Measurements from ENCODE around the gene TAGLN. TPM values are rescaled to one million over a fixed set of nuclear protein-coding genes. Genes with fewer than 3 reads are reported as not detected.

TAGLN gene
- total RNA-seq (over 10,000 TPM in 1 of 2 donors, 1,000 to 10,000 TPM in 1; 4,857 to 10,188 TPM), polyA plus RNA-seq (over 10,000 TPM; 12,625 to 13,815 TPM)
- long read RNA-seq, donor 1, transcript TAGLN-202 (5 exons, 928 nt), result major isoform, 24,736 of 26,588 reads
- long read RNA-seq, donor 1, transcript TAGLN-201 (5 exons, 1,477 nt), result minor isoform, 169 of 26,588 reads
- long read RNA-seq, donor 1, transcript TAGLN-203 (6 exons, 1,048 nt), result minor isoform, 92 of 26,588 reads
- long read RNA-seq, donor 1, transcript TAGLN-207 (4 exons, 2,166 nt), result minor isoform, 630 of 26,588 reads
- long read RNA-seq, donor 1, partial matches to known transcripts, result 243 of 26,588 reads
- long read RNA-seq, donor 1, other reads (novel, unspliced or antisense), result 702 of 26,588 reads
- long read RNA-seq, donor 2, transcript TAGLN-202 (5 exons, 928 nt), result major isoform, 2,073 of 2,435 reads
- long read RNA-seq, donor 2, transcript TAGLN-207 (4 exons, 2,166 nt), result minor isoform, 122 of 2,435 reads
- long read RNA-seq, donor 2, transcript TAGLN-201 (5 exons, 1,477 nt), result minor isoform, 5 of 2,435 reads
- long read RNA-seq, donor 2, partial matches to known transcripts, result 97 of 2,435 reads
- long read RNA-seq, donor 2, other reads (novel, unspliced or antisense), result 135 of 2,435 reads

DNA sequence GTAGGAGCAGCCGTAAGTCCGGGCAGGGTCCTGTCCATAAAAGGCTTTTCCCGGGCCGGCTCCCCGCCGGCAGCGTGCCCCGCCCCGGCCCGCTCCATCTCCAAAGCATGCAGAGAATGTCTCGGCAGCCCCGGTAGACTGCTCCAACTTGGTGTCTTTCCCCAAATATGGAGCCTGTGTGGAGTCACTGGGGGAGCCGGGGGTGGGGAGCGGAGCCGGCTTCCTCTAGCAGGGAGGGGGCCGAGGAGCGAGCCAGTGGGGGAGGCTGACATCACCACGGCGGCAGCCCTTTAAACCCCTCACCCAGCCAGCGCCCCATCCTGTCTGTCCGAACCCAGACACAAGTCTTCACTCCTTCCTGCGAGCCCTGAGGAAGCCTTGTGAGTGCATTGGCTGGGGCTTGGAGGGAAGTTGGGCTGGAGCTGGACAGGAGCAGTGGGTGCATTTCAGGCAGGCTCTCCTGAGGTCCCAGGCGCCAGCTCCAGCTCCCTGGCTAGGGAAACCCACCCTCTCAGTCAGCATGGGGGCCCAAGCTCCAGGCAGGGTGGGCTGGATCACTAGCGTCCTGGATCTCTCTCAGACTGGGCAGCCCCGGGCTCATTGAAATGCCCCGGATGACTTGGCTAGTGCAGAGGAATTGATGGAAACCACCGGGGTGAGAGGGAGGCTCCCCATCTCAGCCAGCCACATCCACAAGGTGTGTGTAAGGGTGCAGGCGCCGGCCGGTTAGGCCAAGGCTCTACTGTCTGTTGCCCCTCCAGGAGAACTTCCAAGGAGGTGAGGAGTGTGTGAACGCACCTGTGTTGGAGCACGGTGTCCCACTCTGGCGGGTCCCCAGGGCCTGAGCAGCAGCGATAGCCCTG, at the start of gene TAGLN:
Gene TAGLN, plus strand, starts transcription at position 318 of the 863 bp plus-strand sequence. CDS start 3,644 bp downstream, outside the sequence.
- peak within 1 kb of the TSS; percentile 94 to 99 for H3K27ac ChIP-seq (ENCODE audit: low read depth in 1 of 2, low read length in 2 of 2)
- WGBS, 2 donors, result 2 to 4% methylated on average over 34 of the region's 34 CpGs
- intact Hi-C loops (cut with DNase I), result loop anchor here (1.0 to 2.0 kb wide), 2 partner anchors 20 to 22 kb away; no protein-coding TSS in a partner anchor
- H3K9me3 ChIP-seq (ENCODE audit: control insufficient read depth, low read length), result no peaks in the 10 kb centered on the region
- H3K4me3 ChIP-seq (ENCODE audit: low read length in 2 of 2), result peak within 1 kb of the TSS; percentile 46 to 98
- ATAC-seq (ENCODE audit: low FRiP score), result peak; percentile 86
- peak; percentile 95 to 97 for DNase-seq
- no peaks in the 10 kb centered on the region for H3K4me1 ChIP-seq (ENCODE audit: control insufficient read depth in 1 of 2, insufficient read depth in 2 of 2, low read length in 2 of 2)
- H3K36me3 ChIP-seq (ENCODE audit: control insufficient read depth in 1 of 2, insufficient read depth in 2 of 2, low read length in 1 of 2), result peaks cover 0 to 14% of the 10 kb centered on the region in 2 donors
- no peaks in the 10 kb centered on the region for H3K27me3 ChIP-seq (ENCODE audit: control insufficient read depth in 1 of 2, insufficient read depth in 2 of 2, low read length in 1 of 2)

DNA sequence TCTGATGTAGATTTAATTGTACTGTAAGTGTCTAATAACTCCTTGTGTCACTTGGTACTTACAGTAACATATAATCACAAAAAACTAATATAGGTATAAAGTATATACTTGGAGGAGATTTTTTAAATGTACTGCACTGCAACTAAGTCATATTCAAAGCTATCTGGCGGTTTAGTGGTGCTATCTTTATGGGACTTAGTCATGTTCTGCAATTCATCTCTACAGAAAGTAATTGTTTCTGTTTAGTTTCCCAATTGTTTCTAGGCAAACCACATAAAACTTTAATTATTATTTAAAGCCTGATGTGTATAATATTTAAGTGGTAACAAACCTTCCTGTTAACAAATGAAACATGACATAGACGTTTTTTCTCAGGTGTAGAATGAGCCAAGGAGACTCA, 47.1 kb upstream of the TAGLN start:
- H3K27me3 ChIP-seq (ENCODE audit: control insufficient read depth in 1 of 2, insufficient read depth in 2 of 2, low read length in 1 of 2), result no peaks in the 10 kb centered on the region
- H3K27ac ChIP-seq (ENCODE audit: low read depth in 1 of 2, low read length in 2 of 2), result no peak overlapping the region
- intact Hi-C loops (cut with DNase I), result no loop called here
- no peaks in the 10 kb centered on the region for H3K9me3 ChIP-seq (ENCODE audit: control insufficient read depth, low read length)
- no peaks in the 10 kb centered on the region for H3K4me1 ChIP-seq (ENCODE audit: control insufficient read depth in 1 of 2, insufficient read depth in 2 of 2, low read length in 2 of 2)
- H3K4me3 ChIP-seq (ENCODE audit: low read length in 2 of 2), result no peak overlapping the region
- 52 to 53% methylated on average over 2 of the region's 2 CpGs for WGBS, 2 donors
- peaks cover 0 to 3% of the 10 kb centered on the region in 2 donors for H3K36me3 ChIP-seq (ENCODE audit: control insufficient read depth in 1 of 2, insufficient read depth in 2 of 2, low read length in 1 of 2)
- ATAC-seq (ENCODE audit: low FRiP score), result no peak
- no peak for DNase-seq

DNA sequence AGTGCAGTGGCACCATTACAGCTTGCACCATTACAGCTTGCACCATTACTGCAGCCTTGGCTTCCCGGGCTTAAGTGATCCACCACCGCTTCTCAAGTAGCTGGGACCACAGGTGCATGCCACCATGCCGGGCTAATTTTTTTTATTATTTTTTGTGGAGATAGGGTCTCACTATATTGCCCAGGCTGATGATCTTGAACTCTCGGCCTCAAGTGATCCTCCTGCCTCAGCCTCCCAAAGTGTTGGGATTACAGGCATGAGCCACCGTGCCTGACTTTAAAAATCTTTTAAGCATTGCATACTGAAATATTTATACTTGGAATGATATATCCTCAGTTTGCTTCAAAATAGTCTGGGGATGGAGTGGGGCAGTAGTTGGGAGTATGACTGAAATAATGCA, 44.7 kb upstream of the TAGLN start:
- Histone ChIP-seq H3K27ac (ENCODE audit: low read depth in 1 of 2, low read length in 2 of 2) (no peak overlapping the region), H3K36me3 (ENCODE audit: control insufficient read depth in 1 of 2, insufficient read depth in 2 of 2, low read length in 1 of 2) (peaks cover 0 to 3% of the 10 kb centered on the region in 2 donors), H3K4me1 (ENCODE audit: control insufficient read depth in 1 of 2, insufficient read depth in 2 of 2, low read length in 2 of 2) (no peaks in the 10 kb centered on the region), H3K9me3 (ENCODE audit: control insufficient read depth, low read length) (no peaks in the 10 kb centered on the region), H3K4me3 (ENCODE audit: low read length in 2 of 2) (no peak overlapping the region), H3K27me3 (ENCODE audit: control insufficient read depth in 1 of 2, insufficient read depth in 2 of 2, low read length in 1 of 2) (no peaks in the 10 kb centered on the region)
- WGBS, 2 donors, result 88 to 94% methylated on average over 5 of the region's 5 CpGs
- intact Hi-C loops (cut with DNase I), result no loop called here
- ATAC-seq (ENCODE audit: low FRiP score) (no peak), DNase-seq (no peak)

DNA sequence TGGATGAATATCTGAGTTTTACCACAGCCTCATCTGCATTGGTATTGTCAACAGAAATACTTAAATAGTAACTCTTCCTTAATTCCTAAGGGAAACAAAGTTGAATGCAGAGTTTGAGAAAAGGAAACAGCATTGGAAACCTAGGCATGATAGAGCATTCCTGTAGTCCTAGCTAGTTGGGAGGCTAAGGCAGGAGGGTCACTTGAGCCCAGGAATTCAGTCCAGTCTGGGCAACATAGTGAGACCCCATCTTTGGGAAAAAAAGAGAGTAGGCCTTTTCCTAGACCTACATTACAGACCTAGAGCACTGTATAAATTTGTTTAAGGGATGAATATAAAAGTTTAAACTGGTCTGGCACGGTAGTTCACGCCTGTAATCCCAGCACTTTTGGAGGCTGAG, 41.7 kb upstream of the TAGLN start:
- WGBS, 2 donors, result 93 to 100% methylated on average over 2 of the region's 2 CpGs
- Histone ChIP-seq H3K4me1 (ENCODE audit: control insufficient read depth in 1 of 2, insufficient read depth in 2 of 2, low read length in 2 of 2) (no peaks in the 10 kb centered on the region), H3K4me3 (ENCODE audit: low read length in 2 of 2) (no peak overlapping the region), H3K27me3 (ENCODE audit: control insufficient read depth in 1 of 2, insufficient read depth in 2 of 2, low read length in 1 of 2) (no peaks in the 10 kb centered on the region), H3K36me3 (ENCODE audit: control insufficient read depth in 1 of 2, insufficient read depth in 2 of 2, low read length in 1 of 2) (peaks cover 2 to 4% of the 10 kb centered on the region in 2 donors), H3K27ac (ENCODE audit: low read depth in 1 of 2, low read length in 2 of 2) (no peak overlapping the region), H3K9me3 (ENCODE audit: control insufficient read depth, low read length) (no peaks in the 10 kb centered on the region)
- intact Hi-C loops (cut with DNase I), result no loop called here
- DNase-seq (no peak), ATAC-seq (ENCODE audit: low FRiP score) (no peak)

DNA sequence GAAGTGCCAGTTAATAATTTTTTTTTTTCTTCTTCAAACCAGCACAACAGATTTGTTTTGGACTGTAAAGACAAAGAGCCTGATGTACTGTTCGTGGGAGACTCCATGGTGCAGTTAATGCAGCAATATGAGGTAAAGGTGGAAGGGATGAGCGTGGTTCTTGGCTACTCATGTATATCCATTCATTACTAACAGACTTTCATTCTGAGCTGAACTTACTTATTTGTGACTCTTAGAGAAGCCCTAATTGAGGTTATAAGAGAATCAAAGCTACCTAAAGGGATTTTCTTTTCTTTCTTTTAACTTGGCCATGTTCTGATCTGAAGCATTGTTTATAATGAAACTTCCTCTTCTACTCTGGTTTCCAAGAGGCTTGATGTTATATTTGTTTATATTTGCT, 39.3 kb upstream of the TAGLN start:
- Histone ChIP-seq H3K27ac (ENCODE audit: low read depth in 1 of 2, low read length in 2 of 2) (no peak overlapping the region), H3K36me3 (ENCODE audit: control insufficient read depth in 1 of 2, insufficient read depth in 2 of 2, low read length in 1 of 2) (peaks cover 4 to 6% of the 10 kb centered on the region in 2 donors), H3K4me3 (ENCODE audit: low read length in 2 of 2) (no peak overlapping the region), H3K27me3 (ENCODE audit: control insufficient read depth in 1 of 2, insufficient read depth in 2 of 2, low read length in 1 of 2) (no peaks in the 10 kb centered on the region), H3K4me1 (ENCODE audit: control insufficient read depth in 1 of 2, insufficient read depth in 2 of 2, low read length in 2 of 2) (no peaks in the 10 kb centered on the region), H3K9me3 (ENCODE audit: control insufficient read depth, low read length) (no peaks in the 10 kb centered on the region)
- DNase-seq, result no peak
- intact Hi-C loops (cut with DNase I), result no loop called here
- 75 to 82% methylated on average over 2 of the region's 2 CpGs for WGBS, 2 donors
- ATAC-seq (ENCODE audit: low FRiP score), result no peak

DNA sequence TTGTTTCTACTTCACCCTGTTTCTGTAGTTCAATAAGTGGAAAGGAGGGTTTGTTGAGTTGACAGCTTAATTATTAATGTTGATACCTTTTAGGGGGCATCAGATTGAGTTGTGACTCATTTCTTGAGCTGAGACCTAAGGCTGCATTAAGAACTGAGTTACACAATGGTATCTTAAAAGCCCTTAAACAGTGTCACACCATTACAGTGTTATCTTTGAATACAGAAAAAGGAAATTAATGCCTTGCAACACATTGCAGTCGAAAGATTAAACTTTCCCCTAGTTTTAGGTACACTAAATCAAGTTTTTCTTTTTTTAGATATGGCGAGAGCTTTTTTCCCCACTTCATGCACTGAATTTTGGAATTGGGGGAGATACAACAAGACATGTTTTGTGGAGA, 38.3 kb upstream of the TAGLN start:
- no peak for ATAC-seq (ENCODE audit: low FRiP score)
- intact Hi-C loops (cut with DNase I), result no loop called here
- Histone ChIP-seq H3K27ac (ENCODE audit: low read depth in 1 of 2, low read length in 2 of 2) (no peak overlapping the region), H3K4me3 (ENCODE audit: low read length in 2 of 2) (no peak overlapping the region), H3K4me1 (ENCODE audit: control insufficient read depth in 1 of 2, insufficient read depth in 2 of 2, low read length in 2 of 2) (peaks cover 0 to 1% of the 10 kb centered on the region in 2 donors), H3K9me3 (ENCODE audit: control insufficient read depth, low read length) (no peaks in the 10 kb centered on the region), H3K27me3 (ENCODE audit: control insufficient read depth in 1 of 2, insufficient read depth in 2 of 2, low read length in 1 of 2) (no peaks in the 10 kb centered on the region), H3K36me3 (ENCODE audit: control insufficient read depth in 1 of 2, insufficient read depth in 2 of 2, low read length in 1 of 2) (peaks cover 4 to 6% of the 10 kb centered on the region in 2 donors)
- WGBS, 2 donors, result 60 to 64% methylated on average over 2 of the region's 2 CpGs
- DNase-seq, result no peak

DNA sequence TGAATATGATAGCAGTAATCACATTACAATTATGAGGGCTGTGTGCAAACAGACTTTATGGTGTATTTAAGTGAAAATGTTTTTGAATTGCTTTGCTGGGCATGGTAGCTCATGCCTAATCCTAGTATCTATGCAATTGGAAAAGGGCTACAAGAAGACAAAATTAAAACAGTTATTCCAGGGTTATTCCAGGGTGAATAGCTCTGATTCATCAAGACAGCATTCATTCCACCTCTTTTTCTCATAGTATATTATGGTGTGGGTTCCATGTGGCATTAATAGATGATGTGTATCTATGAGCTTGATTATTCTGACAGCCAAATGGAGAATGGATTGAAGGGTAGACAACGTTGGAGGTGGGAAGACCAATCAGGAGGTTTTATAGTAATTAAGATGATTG, 32.7 kb upstream of the TAGLN start:
- Histone ChIP-seq H3K9me3 (ENCODE audit: control insufficient read depth, low read length) (no peaks in the 10 kb centered on the region), H3K4me1 (ENCODE audit: control insufficient read depth in 1 of 2, insufficient read depth in 2 of 2, low read length in 2 of 2) (peaks cover 0 to 1% of the 10 kb centered on the region in 2 donors), H3K27ac (ENCODE audit: low read depth in 1 of 2, low read length in 2 of 2) (no peak overlapping the region), H3K4me3 (ENCODE audit: low read length in 2 of 2) (no peak overlapping the region), H3K36me3 (ENCODE audit: control insufficient read depth in 1 of 2, insufficient read depth in 2 of 2, low read length in 1 of 2) (peaks cover 4 to 6% of the 10 kb centered on the region in 2 donors), H3K27me3 (ENCODE audit: control insufficient read depth in 1 of 2, insufficient read depth in 2 of 2, low read length in 1 of 2) (no peaks in the 10 kb centered on the region)
- intact Hi-C loops (cut with DNase I), result no loop called here
- DNase-seq (no peak), ATAC-seq (ENCODE audit: low FRiP score) (no peak)
- WGBS, 2 donors, result 50 to 58% methylated on average over 1 of the region's 1 CpG

DNA sequence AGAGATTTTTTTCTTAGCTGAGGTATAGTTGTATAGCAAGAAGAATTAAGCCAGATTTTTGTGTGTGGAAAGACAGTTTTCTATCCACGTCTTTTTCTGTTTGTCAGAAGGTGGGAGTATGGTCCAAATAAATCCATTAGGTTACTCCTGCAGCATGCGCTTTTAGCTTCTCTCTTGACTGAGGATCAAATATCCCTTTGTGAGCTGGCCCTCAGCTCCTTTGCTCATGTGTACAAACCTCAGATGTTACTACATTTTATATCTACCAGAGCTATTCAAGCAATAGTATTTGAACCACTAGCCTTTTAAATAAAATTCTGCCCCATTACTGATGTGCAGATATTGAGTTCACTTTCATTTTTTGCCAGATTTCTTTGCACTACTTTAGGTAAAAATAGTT, 29.4 kb upstream of the TAGLN start:
- no peak for DNase-seq
- intact Hi-C loops (cut with DNase I), result no loop called here
- H3K4me3 ChIP-seq (ENCODE audit: low read length in 2 of 2), result no peak overlapping the region
- no peak for ATAC-seq (ENCODE audit: low FRiP score)
- no peaks in the 10 kb centered on the region for H3K36me3 ChIP-seq (ENCODE audit: control insufficient read depth in 1 of 2, insufficient read depth in 2 of 2, low read length in 1 of 2)
- H3K27me3 ChIP-seq (ENCODE audit: control insufficient read depth in 1 of 2, insufficient read depth in 2 of 2, low read length in 1 of 2), result no peaks in the 10 kb centered on the region
- H3K27ac ChIP-seq (ENCODE audit: low read depth in 1 of 2, low read length in 2 of 2), result no peak overlapping the region
- peaks cover 0 to 1% of the 10 kb centered on the region in 2 donors for H3K4me1 ChIP-seq (ENCODE audit: control insufficient read depth in 1 of 2, insufficient read depth in 2 of 2, low read length in 2 of 2)
- 68 to 69% methylated on average over 2 of the region's 2 CpGs for WGBS, 2 donors
- H3K9me3 ChIP-seq (ENCODE audit: control insufficient read depth, low read length), result no peaks in the 10 kb centered on the region
